Left ventricle myocardium superior (tissue), 1 donor: ENCODE data around the gene SAMD5. TPM values are rescaled to one million over a fixed set of nuclear protein-coding genes. Genes with fewer than 3 reads are reported as not detected.

ENCODE experiments used
- ATAC-seq: fragments of 200-7000 bp; cut with Tn5 transposase; one replicate; pipeline ENCODE4 v1.9.1; 2020; ENCODE audit warnings: mild to moderate bottlenecking, moderate library complexity
- DNase-seq: peaks from one replicate; pipeline ENCODE4 v3.0.0-alpha.2; 2020
- intact Hi-C: fragments of 100-400 bp; cut with micrococcal nuclease; formaldehyde crosslinking; loops from one replicate; pipeline ENCODE4 v1.11.0; 2022
- total RNA-seq: library from RNA; stranded (reverse); fragmentation: NEBNext Ultra II Directional; extraction: Animal tissue kit (Norgen Biotek cat#: 25700); gene quantifications from one replicate; pipeline ENCODE4 v1.2.1, GENCODE V29; 2021
- donor health status: DM: no; HTN: yes; CAD: no; lungs with severe emphysema.

SAMD5 gene
- total RNA-seq, 1 donor from 2014 or later, result 0.67 TPM

DNA sequence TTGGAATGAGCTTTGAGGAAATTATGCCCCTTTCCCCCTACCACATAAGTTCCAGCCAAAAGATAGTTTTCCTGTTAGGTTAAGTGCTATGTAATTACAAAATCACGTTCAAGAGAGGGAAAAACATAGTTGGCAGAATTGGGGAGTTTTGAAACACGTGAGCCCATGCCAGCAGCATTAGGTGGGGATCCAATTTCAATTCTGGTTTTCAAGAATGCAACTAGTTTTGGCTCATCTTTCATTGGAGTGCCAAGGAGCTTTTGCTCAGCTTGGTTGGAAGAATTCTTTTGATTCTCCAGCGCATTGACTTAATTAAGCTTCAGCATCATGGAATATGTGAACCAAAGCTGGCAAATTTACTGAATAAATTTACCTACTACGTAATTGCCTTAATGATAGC, 95.9 kb downstream of the SAMD5 start:
- ATAC-seq (no peak), DNase-seq (no peak)
- intact Hi-C loops, result no loop called here

DNA sequence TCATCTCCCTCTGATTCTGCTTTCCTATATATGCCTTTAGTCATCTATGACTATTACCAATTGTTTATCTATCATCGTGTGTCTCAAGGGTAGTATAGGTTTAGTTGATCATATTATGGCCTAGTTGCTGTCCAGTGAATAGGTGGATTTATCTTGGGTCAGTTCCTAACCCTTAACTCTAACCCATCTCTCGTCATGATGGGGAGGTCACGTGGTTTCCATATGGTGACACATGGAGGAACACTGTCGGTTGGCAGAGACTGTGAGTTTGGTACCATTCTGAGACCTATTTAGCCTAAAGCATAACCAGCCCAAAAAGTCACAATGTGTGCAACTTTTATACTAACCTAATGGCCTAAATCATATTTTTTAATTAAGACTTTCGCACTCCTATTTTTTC, 103.5 kb downstream of the SAMD5 start:
- ATAC-seq (no peak), DNase-seq (no peak)
- intact Hi-C loops, result no loop called here

DNA sequence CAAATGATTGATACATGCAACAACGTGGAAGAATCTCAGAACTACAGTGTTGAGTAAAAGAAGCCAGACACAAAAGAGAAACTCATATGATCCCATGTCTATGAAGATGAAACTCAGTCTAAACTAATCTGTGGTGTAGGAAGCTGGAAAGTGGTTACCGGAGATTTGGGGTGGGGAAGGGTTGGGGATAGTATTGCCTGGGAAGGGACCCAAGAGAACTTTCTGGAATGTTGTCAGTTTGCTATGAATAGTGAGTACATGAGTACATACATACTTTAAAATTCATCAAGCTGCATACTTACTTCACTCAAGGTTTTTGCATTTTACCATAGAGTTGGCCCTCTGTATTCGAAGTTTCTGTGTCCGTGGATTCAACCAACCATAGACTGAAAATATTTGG, 106.0 kb downstream of the SAMD5 start:
- DNase-seq (no peak), ATAC-seq (no peak)
- intact Hi-C loops, result no loop called here

DNA sequence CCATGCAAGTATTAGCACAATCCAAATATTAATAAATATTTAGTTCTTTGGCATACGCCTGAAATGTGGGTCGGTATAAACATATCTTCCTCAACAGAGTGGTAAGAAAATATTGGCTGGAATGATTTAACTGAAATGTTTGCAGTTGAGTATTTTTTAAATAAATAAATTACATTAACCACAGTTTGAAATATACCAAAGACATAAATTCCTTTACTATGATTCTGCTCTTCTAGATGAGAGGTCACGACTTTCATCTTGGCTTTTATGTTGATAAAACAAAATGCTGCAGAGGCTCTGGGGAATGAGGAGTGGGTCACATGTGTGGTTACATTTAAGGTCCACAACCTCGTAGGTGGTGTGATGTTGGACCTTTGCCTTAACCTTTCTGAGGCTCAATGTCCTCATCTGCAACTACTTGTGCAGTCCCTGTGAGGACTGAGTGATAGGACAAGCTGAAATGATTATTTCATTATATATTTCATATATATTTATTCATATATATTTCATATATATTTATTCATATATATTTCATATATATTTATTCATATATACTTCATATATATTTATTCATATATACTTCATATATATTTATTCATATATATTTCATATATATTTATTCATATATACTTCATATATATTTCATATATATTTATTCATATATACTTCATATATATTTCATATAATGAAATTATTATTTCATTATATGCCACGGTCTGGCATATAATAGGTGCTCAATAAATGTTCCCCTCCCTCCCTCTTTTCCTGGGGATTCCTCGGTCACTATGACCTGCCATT, 107.4 kb downstream of the SAMD5 start:
- no peak for ATAC-seq

DNA sequence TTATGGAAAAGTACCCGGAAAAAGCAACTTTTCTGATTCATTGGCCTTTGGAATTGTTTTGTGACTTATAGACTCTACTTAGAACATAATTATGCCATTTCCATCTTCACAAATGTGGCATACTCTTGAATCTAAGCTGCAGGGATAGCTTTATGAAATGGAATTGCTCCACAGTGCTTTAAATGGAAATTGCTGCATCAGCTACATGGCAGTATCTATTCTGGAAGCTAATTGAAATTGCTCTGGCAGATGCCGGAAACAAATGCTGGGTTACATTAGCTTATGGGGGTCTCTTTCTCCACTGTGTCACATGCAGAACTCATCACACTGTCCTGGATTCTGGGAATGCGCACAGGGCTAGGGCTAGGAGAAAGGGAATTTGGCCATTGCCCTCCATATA, 108.9 kb downstream of the SAMD5 start:
- DNase-seq (no peak), ATAC-seq (no peak)
- intact Hi-C loops, result no loop called here

More for the DNA sequence above, 107.4 kb downstream of the SAMD5 start:
- intact Hi-C loops, result no loop called here
- DNase-seq, result no peak

DNA sequence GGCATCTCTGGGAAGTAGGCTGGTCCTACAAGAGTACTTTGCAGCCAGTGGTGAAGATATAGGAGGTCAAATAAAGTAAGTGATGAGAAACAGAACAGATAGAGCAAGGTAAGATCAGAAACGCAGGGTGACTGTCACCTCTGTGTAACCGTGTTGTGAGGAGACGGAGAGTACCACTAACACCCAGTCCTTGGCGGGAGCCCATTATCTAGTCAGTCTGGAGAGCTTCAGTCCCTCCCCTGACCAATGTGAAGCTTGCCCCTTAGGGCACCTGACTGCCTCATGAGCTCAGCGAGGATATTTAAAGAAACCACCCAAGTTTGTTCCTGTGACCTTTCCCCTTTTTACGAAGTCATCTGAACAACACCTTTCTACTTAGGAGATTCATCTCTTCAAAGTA, 110.0 kb downstream of the SAMD5 start:
- DNase-seq (no peak), ATAC-seq (no peak)
- intact Hi-C loops, result no loop called here

DNA sequence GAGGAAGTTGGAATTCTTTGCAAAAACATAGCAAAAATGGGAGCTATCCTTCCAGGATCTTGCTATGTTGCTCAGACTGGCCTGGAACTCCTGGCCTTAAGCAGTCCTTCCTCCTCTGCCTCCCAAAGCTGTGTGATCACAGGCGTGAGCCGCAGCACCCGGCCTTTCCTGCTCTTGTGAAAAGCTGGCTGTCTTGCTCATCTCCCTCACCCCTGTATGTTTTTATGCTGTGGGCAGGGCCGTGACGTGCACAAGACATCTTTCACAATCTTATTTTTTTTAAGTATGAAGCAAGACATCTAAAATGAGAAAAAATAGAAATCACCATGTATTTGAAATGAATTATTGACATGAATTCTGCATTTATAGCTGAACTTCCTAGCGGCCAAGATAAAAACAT, 110.4 kb downstream of the SAMD5 start:
- ATAC-seq, result no peak
- intact Hi-C loops, result no loop called here

More for the DNA sequence above, 110.4 kb downstream of the SAMD5 start:
- DNase-seq, result no peak
